PC-3 (cell line): ENCODE results near the gene WDR19.

Experiments
- CTCF ChIP-seq: fragments of 300-600 bp; sonication (generic); conservative IDR thresholded peaks from 2 replicates; pipeline ENCODE4 v1.5.1; 2017; ENCODE audit warnings: antibody characterized with exemption, low read depth, mild to moderate bottlenecking, low read length
- EZH2 ChIP-seq: fragments of 300-600 bp; sonication (generic); IDR thresholded peaks from one replicate; pipeline ENCODE4 v1.6.1; 2017; ENCODE audit warnings: antibody characterized with exemption, mild to moderate bottlenecking, low read length; ENCODE audit not compliant: unreplicated experiment

- no peak for TF ChIP-seq CTCF
- TF ChIP-seq EZH2: no peak
These were observed 137.3 kb downstream of the WDR19 start for GRCh38 chr4:39319676-39320075.
